ENCODE data around the gene RENBP.
"Not testable (repeated sequence)": the region's sequence is repeated elsewhere in the genome, so short reads cannot be mapped to it uniquely, and the experiment has no call there.

RENBP gene

DNA sequence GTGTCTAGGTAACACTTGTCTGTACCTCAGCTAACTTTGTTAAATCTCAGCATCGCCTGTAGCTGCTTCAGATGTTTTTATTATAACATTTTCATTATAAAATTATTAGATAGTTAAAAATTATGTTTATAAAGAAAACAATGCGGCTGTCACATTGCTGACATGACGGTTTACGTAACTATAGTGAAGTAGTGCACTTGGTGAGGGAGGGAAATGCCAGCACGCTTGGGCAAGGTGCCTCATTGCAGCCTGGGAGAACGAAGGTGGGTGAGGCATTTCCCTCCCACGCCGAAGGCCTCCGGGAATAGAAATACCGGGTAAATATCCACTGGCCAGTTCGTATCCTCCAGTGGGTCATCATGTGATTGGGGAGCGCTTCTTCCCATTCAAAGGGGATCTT is 44.0 kb upstream of the RENBP start:
- in situ Hi-C loops (cut with MboI; ENCODE audit: low sequenced_read_pairs, unreplicated experiment): no loop called here
- no peak for DNase-seq (ENCODE audit: low spot score)
- TF ChIP-seq, protein P1, sequence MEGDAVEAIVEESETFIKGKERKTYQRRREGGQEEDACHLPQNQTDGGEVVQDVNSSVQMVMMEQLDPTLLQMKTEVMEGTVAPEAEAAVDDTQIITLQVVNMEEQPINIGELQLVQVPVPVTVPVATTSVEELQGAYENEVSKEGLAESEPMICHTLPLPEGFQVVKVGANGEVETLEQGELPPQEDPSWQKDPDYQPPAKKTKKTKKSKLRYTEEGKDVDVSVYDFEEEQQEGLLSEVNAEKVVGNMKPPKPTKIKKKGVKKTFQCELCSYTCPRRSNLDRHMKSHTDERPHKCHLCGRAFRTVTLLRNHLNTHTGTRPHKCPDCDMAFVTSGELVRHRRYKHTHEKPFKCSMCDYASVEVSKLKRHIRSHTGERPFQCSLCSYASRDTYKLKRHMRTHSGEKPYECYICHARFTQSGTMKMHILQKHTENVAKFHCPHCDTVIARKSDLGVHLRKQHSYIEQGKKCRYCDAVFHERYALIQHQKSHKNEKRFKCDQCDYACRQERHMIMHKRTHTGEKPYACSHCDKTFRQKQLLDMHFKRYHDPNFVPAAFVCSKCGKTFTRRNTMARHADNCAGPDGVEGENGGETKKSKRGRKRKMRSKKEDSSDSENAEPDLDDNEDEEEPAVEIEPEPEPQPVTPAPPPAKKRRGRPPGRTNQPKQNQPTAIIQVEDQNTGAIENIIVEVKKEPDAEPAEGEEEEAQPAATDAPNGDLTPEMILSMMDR (IDR thresholded peaks at IDR 0.05; ENCODE audit: borderline replicate concordance, control extremely low read depth, extremely low read depth, insufficient read depth, missing control alignments): no peak

DNA sequence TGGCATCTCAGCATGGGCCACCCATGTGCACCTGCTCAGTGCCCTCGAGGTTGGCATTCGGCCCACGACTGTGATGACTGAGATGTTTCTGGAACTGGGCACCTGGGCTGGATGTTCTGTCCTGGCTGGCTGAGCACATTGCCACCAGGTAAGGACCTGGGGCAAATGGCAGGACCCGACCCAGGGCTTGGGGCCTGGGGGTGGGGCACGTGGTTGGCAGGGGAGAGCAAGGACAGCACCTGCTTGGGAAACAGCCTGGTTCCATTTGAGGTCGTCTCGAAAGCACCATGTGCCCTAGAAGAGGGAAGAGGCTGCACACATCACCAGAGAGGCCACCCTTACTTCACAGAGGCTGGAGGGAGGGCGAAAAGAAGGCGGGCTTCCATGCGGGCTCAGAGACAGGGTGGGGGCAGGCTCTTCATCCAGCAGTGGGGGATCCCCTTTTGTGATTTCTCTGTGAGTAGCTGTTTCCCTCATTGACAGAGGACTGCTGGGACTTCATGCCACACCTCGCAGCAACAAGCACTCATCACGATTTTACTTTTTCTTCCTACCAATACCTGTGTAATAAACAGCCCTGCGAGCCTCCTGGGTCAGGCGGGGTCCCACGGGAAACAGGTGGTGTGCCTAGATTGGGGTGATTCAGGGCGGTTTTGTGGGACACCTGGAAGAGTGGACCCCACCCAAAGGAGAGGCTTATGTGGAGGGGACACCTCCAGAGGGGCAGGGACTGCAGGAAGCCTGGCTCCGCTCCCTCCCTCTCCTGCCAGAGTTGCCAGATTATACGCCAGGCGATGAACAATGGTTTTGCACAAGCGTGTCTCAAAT is 40.1 kb upstream of the RENBP start:
- DNase-seq (ENCODE audit: low spot score): peak; percentile 78
- in situ Hi-C loops (cut with MboI; ENCODE audit: low sequenced_read_pairs, unreplicated experiment): no loop called here
- TF ChIP-seq, protein P1 (IDR thresholded peaks at IDR 0.05; ENCODE audit: borderline replicate concordance, control extremely low read depth, extremely low read depth, insufficient read depth, missing control alignments): no peak

- no peak for DNase-seq (ENCODE audit: low spot score)
- TF ChIP-seq, protein P1 (IDR thresholded peaks at IDR 0.05; ENCODE audit: borderline replicate concordance, control extremely low read depth, extremely low read depth, insufficient read depth, missing control alignments): no peak
- in situ Hi-C loops (cut with MboI; ENCODE audit: low sequenced_read_pairs, unreplicated experiment): no loop called here
Measured at GRCh38 chrX:153983321-153983801, 38.9 kb upstream of the RENBP start.

- in situ Hi-C loops (cut with MboI; ENCODE audit: low sequenced_read_pairs, unreplicated experiment): no loop called here
- DNase-seq (ENCODE audit: low spot score): no peak
- TF ChIP-seq, protein P1 (IDR thresholded peaks at IDR 0.05; ENCODE audit: borderline replicate concordance, control extremely low read depth, extremely low read depth, insufficient read depth, missing control alignments): no peak
Measured at GRCh38 chrX:153981771-153982533, 37.5 kb upstream of the RENBP start.

DNA sequence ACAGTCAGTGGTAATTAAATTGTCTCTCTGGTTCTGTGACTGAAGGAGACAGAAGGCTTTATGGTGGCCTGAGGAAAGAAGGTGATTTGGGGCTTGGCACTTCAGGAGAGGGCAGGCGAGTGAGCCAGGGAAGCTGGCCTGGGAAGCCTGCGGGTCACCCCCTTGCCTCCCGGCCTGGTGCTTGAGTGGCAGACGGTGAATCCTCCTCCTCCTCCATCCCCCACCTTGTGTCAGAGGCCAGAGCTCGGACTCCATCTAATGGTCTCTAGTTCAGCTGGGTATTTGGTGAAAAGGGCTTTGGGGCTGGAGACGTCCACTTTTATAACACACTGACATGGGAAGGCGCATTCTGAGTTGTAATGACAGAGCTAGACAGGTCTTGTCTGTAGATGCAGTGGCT is 36.8 kb upstream of the RENBP start:
- in situ Hi-C loops (cut with MboI; ENCODE audit: low sequenced_read_pairs, unreplicated experiment): no loop called here
- TF ChIP-seq, protein P1 (IDR thresholded peaks at IDR 0.05; ENCODE audit: borderline replicate concordance, control extremely low read depth, extremely low read depth, insufficient read depth, missing control alignments): no peak
- DNase-seq (ENCODE audit: low spot score): no peak

DNA sequence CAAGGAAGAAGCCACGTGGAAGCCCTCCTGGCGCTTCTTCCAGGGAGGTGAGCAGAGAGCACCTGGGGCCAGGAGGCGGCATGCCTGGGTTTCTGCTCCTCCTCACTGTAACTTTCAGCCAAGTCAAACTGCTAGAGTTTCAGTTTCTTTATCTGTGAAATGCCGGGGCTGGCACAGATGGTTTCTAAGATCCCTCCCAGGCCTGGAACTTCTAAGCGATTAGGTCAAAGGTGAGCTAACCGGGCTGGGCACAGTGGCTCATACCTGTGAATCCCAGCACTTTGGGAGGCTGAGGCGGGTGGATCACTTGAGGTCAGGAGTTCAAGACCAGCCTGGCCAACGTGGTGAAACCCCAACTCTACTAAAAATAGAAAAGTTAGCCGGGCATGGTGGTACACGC is 36.0 kb upstream of the RENBP start:
- DNase-seq (ENCODE audit: low spot score); in situ Hi-C loops (cut with MboI; ENCODE audit: low sequenced_read_pairs, unreplicated experiment): not testable (repeated sequence)
